HG03196 (cell line): ENCODE measurements around the gene LYPD5.
"Not testable (repeated sequence)": the region's sequence is repeated elsewhere in the genome, so short reads cannot be mapped to it uniquely, and the experiment has no call there.

Source experiments
- ATAC-seq: cut with Tn5 transposase; IDR thresholded peaks from one replicate; pipeline ENCODE4 v1.9.1; 2021; ENCODE audit not compliant: unreplicated experiment

Gene LYPD5

GRCh38 chr19:43802216-43802951, at the start of gene LYPD5:
TSS of gene LYPD5 (minus strand) at chr19:43802447. CDS start at chr19:43802380, 67 bp downstream.
- no peak for ATAC-seq

DNA sequence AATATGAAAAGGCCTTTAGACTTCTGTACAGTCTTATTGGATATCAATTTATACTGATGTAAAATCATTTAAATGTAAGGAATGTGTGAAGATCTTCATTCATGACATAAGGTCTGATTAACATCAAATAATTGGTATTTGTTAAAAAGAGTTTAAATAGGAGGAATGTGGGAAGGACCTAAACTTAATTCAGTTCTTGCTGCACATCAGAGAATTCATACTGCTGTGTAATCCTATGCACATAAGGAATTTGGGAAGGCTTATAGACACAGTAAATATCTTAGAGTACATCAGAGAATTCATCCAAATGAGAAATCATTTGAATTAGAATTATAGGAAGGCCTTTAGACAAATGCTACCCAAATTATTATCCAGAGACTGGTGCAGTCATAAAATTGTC, 46.6 kb upstream of the LYPD5 start:
- ATAC-seq, result no peak

DNA sequence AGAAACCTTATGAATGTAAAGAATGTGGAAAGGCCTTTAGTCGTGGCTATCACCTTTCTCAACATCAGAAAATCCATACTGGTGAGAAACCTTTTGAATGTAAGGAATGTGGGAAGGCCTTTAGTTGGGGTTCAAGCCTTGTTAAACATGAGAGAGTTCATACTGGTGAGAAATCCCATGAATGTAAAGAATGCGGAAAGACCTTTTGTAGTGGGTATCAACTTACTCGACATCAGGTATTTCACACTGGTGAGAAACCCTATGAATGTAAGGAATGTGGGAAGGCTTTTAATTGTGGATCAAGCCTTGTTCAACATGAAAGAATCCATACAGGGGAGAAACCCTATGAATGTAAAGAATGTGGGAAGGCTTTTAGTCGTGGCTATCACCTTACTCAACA, 45.6 kb upstream of the LYPD5 start:
- no peak for ATAC-seq

DNA sequence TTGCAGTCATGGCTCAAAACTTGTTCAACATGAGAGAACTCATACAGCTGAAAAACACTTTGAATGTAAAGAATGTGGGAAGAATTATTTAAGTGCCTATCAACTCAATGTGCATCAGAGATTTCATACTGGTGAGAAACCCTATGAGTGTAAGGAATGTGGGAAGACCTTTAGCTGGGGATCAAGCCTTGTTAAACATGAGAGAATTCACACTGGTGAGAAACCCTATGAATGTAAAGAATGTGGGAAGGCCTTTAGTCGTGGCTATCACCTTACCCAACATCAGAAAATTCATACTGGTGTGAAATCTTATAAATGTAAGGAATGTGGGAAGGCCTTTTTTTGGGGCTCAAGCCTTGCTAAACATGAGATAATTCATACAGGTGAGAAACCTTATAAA, 45.0 kb upstream of the LYPD5 start:
- ATAC-seq, result no peak

DNA sequence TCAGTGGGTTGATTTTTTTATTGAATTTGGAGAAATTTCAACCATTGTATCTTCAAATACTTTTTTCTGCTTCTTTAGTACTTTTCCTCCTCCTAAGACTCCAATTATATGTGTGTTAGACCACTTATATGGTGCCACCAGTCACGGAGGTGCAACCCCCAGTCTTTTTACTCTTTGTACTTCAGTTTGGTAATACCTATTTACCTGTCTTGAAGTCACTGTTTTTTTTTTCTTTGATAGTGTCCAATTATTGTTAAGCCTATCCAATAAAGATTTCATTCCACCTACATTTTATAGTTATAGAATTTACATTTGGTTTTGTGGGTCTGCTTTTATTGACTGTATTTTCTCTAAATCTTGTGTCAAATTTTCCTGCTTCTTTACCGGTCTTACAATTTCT, 39.8 kb upstream of the LYPD5 start:
- no peak for ATAC-seq

- no peak for ATAC-seq
Observed at GRCh38 chr19:43839139-43839538, 36.9 kb upstream of the LYPD5 start.

DNA sequence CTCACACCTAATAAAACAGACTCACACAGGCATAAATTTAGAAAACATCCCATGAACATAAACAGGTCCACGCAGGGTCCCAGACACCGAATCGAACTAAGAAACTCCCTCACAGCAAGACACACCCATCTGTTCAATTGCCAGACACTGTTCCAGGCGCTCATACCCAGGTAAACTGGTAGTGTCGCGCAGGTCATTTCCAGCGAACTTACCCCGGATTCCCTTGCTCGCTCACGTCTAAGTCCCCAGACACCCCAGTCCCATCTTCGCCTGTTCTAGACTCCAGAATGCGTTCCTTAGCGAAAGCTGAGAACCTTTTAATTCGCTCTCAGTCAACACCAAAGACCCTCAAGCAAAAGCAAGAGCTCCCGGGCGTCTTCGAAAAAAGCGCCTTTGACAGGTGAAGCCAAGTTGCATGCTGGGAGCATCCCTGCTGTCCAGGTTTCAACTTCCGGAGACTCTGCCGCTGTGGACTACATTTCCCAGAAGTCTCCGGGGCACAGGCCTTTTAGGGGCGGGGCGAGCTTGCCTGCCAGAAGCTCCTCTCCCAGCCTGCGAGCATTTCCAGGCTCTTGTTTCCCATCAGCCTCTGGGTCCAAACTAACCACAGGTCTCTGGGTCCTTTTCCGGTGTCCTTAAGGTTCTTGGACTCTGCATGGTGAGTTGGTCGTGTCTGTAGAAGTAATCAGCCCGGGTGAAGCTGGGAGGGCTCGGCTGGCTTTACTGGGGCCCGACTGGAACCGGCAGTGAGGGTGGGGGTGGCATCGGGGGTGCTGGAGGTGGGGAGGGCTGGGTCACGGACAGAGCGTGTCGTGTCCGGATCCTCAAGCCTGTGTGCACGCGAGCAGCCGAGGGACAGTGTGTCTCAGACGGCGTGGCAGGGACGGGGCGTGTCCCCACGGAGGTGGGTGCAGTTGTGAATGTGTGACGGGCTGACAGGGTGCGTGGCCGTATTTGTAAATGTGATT, 24.8 kb upstream of the LYPD5 start, which contains the start of gene ZNF283:
ZNF283 (plus strand) TSS at position 535 of the 968 bp plus-strand sequence. CDS start 6,184 bp downstream, outside the sequence.
- peak; percentile 86 for ATAC-seq

GRCh38 chr19:43824572-43824971, 22.3 kb upstream of the LYPD5 start:
- not testable (repeated sequence) for ATAC-seq

DNA sequence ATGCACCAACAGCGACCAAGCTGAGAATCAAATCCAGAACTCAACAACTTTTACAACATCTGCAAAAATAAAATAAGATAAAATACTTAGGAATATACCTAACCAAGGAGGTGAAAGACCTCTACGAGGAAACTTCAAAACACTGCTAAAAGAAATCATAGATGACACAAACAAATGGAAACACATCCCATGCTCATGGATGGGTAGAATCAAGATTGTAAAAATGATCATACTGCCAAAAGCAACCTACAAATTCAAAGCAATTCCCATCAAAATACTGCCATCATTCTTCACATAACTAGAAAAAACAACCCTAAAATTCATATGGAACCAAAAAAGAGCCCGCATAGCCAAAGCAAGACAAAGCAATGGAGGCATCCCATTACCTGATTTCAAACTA, 21.6 kb upstream of the LYPD5 start:
- not testable (repeated sequence) for ATAC-seq

GRCh38 chr19:43820884-43821215, 18.6 kb upstream of the LYPD5 start:
- ATAC-seq, result no peak

DNA sequence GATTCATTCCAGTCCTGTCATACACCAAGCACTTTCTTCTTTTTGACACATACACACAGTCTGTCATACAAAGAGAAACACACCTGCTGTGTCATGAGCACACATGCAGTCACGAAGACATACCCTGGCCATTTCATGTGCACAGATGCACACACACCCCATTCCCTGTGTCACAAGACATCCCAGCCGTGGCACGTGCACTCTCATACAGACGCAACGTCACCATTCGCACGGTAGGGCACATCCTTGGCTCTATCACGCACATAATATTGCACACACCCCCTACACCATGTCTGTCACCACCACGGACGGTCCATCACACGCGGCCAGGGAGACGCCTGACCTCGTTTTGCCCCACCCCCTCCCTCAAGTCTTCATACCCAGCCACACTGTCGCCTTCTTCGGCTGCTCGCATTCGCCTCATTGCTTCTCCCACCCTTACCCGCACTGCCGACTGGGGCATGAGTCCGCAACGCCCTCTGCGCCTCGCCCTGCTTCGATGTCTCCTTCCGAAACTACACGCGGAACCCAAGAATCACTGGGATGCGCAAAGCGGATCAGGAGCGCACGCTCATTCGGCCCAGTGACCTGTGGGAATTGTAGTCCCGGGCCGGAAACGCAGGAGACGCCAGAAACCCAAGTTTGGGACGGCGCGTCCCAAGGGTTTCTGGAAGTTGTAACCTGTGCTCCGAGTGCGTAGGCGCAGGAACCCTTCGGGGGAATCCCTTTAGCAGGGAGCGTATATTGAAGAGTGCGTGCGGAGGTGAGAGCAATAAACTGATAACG, 18.0 kb upstream of the LYPD5 start:
- ATAC-seq, result no peak

DNA sequence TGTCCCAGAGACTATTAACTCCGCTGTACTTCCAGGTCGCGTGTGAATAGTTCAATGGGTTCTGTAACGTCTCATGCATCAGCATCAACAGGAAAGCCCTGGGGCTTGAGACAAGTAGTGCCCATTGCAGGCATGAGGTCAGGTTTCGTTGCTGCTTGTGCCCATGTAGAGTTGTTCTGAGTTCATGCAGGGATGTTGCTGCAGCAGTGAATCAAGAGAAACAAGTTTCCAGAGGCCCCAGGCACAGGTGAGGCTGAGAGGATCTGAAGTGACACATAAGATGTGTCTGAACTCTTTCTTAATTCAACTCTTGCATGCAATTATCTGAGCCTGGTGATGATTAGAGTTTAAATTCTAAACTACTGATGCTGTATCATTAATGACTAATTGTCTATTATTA, 16.3 kb upstream of the LYPD5 start:
- no peak for ATAC-seq

DNA sequence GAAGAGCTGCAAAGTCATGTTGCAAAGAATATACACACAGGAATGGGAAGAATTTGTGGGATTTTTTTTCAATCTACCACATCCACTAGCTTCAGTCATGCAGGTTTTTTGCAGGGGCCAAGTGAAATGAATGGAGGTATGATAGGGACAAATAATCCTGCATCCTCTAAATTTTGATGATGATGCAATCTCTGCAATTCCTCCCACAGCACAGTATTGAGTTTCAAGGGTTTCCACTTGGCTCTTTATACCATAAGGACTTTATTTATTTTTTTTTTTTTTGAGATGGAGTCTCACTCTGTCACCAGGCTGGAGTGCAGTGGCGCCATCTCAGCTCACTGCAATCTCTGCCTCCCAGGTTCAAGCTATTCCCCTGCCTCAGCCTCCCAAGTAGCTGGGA, 15.2 kb upstream of the LYPD5 start:
- ATAC-seq, result not testable (repeated sequence)

GRCh38 chr19:43814663-43815352, 12.6 kb upstream of the LYPD5 start:
- no peak for ATAC-seq

- no peak for ATAC-seq
Observed at GRCh38 chr19:43812688-43813087, 10.4 kb upstream of the LYPD5 start.

DNA sequence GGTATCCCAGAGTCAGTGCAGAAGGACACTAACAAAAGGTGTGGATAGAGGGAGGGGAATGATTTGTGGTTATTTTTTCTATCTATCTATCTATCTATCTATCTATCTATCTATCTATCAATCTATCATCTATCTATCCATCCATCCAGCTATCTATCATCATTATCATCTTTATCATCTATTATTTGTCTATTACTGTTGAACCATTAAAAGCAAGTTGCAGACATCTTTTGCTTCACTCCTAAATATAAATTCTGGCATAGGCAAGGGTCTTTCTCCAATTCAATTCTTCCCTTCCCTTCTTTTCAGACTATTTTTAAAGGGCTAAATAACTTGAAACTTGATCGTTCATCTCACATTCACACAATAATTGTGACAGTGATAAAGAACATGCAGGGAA, 10.0 kb upstream of the LYPD5 start:
- no peak for ATAC-seq

- ATAC-seq, result no peak
Observed at GRCh38 chr19:43811837-43812236, 9.6 kb upstream of the LYPD5 start.

DNA sequence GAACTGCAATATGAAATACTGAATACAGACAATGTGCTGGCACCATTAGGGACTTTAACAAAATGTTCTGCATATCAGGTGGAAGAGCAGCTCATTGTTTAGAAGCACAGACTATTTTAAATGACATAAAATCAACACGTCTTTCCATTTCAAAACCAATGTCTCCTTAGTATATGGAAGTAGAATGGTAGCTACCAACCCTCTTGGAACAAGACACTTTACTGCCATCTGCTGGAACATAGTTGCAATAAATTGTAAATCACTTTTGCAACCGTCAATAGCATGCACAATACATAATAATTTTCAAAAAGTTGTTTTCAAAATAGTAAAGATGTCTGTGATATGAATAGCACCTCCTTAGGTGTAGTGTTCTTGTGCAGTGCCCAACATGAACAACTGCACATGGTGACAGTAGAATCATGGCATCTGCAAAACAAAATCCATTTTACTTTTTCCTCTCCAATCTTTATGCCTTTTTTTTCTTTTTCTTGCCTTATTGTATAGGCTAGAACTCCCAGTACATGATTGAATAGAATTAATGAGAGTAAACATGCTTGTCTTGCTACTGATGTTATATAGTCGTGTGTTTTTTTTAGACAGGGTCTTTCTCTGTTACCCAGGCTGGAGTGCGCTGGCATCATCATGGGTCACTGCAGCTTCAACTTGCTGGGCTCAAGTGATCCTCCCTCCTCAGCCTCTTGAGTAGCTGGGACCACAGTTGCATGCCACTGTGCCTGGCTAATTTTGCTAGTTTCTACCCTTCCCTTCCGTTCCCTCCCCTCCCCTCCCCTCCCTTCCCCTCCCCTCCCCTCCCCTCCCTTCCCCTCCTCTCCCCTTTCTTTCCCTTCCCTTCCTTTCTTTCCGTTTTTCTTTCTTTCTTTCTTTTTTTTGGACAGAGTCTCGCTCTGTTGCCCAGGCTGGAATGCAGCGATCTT, 7.8 kb upstream of the LYPD5 start:
- ATAC-seq, result no peak

DNA sequence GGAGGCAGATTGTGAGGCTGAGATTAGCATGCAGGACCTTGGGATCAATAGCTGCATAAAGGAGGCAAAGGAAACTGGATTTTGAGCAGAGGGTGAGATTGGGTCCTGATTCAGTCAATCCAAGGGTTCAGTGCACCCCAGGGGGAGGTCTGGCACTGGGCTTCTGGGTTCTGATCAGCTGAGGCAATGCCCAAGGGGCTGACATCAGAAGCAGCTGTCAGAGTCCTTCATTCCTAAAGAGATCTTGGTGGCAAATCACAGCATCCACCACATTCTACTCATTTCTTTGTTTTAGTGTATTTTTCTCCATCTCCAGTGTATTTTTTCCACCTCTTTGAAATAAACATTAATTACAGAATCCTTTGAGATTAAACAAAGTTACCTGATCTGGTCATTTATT, 5.4 kb upstream of the LYPD5 start:
- ATAC-seq, result no peak

DNA sequence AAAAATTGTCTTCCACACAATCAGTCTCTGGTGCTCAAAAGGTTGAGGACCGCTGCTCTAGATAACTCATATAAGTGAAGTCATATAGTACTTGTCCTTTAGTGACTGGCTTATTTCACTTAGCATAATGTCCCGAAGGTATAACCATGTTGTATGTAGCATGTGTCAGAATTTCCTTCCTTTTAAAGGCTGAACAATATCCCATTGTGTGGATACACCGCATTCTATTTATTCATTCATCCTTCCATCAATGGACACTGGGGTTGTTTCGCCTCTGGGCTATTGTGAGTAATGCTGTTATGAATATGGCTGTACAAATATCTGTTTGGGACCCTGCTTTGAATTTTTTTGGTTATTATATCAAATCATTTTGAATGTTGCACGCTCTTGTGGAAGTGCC, 4.6 kb upstream of the LYPD5 start:
- no peak for ATAC-seq
